CD4-positive, alpha-beta T cell treated with Interleukin-15 for 4 hours (primary cell): Measurements from ENCODE around the gene ESYT2.
A peak's percentile ranks its signal among the peaks of the same experiment; 100 is the strongest.
"Not testable (repeated sequence)": the region's sequence is repeated elsewhere in the genome, so short reads cannot be mapped to it uniquely, and the experiment has no call there.

ENCODE experiments used
- DNase-seq: peaks from one replicate; pipeline ENCODE4 v3.0.0-alpha.2; 2020; ENCODE audit warnings: low spot score

Gene ESYT2

GRCh38 chr7:158856883-158857668 lies 27.8 kb upstream of the ESYT2 start:
- DNase-seq, result no peak

DNA sequence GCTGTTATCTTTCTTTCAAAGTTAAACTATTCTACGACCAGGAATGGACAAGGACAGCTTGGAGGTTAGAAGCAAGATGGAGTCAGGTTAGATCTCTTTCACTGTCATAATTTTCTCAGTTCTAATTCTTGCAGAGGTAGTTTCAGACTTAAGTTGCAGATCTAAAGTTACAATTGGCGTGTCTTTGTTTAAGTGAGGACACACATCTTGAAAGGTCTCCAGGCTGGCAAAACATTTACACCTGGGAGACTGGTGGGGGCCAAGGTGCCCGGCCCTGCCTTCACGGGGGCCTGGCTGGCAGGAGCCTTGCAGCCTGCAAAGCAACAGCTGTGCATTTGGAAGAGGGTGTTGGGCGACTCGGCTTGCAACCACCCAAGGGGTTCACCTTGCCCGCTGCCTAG lies 25.4 kb upstream of the ESYT2 start:
- no peak for DNase-seq

DNA sequence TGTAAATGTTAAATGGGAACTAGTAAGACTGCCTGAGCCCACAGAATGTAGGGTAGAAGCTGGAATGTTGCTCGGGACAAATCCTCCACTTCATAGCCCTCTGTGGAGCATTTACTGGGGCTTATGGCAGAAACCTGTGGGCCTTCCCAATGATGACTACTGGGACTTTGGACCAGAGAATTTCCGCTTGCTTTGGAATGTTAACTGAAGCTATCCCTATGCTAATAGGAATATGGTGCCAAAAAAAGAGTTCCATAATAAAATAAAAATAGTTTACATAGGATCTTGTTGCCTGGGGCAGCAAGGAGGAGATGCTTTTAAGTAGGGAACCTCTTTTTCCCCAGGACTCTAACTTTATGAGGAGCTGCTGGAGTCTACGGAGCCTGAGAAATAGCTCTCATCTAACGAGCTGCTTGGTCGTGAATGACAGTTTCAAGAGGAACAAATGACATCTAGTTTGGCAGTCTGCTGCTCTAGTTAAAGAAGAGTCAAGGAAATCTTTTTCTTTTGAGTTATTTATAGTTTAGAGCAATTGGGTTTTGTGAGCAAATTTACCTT lies 21.3 kb upstream of the ESYT2 start:
- no peak for DNase-seq

DNA sequence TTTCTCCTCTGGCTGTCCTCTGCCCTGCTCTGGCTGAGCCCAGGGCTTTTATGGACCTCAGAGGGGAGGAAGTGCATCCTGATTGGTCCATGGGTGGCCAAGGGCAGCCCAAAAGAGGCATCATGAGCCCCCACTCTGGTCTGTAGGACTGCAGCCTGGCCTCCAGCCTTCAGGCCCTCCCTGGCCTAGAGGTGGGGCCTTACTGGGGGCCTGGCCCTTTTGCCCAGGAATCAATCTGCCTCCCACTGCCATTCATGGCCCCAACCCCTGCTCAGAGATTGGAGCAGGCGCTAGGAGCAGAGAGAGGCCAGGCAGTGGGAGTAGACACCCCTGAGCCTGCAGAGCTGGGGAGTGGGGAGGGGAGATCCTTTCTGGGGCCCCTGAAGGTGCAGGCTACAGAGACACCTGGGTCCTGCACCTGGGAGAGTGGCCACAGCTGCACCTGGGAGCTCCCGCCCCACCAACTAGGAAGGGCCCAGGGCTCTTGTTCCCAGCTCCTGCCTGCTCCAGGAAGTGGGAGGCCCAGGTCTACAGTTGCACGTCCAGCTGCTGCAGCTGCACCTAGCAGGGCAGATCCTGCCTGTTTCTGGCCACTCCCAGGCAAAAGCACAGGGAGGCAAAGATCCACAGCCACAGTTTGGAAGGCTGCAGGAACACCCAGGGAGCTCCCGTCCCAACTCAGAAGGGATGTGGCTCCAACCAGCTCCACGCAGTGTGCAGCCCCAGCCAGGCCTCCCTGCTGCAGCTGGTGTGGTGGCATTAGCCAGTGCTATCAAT lies 20.6 kb upstream of the ESYT2 start:
- no peak for DNase-seq

DNA sequence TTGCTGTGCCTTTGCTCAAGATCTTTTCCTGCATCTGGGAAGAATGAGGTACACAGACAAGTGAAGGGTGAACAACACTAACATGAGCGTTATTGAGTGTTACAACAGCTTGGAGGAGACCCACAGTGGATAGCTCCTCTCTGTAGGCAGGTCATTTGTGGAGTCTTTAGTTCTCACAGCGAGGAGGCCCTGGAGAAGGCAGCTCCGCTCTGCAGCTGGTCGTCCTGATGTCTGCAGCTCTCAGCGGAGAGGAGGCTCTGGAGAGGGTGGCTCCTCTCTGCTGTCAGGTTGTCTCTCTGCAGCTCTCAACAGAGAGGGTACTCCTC lies 20.1 kb upstream of the ESYT2 start:
- DNase-seq, result no peak

DNA sequence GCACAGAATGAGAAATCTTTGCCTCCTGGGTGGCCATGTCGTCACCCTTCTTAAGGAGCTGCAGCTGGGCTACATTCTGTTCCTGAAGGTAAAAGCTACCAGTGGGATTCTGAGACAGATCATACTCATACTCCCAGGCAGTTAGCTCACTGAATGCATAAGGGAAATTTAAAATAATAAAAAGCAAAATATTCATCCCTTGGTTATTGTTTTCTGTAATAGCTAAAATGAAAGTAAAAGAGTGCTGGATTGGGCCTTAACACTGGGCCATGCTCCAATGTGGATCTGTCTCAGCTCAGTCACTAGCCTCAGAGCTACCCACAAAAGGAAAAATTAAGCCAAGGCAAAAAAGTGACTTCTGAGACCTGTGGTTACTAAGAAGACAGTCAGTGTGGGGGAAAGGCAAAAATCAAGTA lies 18.1 kb upstream of the ESYT2 start:
- DNase-seq, result peak; percentile 25

DNA sequence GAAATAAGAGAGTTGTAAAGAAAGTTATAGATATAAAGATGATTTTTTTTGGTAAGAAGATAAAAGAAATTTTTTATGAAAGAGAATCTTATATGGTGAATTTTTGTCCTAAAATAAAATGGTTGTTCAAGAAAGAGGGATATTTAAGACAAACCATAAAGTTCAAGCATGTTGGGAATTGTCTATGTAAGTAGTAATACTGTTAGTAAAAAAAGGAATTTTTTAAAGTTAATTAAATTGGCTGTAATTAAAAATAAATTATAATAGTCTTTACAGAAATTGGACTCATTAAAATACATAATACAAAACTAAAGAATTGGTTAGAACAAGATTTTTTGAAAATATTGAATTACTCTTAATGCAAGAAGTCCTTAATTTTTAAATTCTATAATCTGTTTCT lies 17.0 kb upstream of the ESYT2 start:
- DNase-seq, result no peak

- no peak for DNase-seq
Observed at GRCh38 chr7:158843771-158844170, 14.5 kb upstream of the ESYT2 start.

DNA sequence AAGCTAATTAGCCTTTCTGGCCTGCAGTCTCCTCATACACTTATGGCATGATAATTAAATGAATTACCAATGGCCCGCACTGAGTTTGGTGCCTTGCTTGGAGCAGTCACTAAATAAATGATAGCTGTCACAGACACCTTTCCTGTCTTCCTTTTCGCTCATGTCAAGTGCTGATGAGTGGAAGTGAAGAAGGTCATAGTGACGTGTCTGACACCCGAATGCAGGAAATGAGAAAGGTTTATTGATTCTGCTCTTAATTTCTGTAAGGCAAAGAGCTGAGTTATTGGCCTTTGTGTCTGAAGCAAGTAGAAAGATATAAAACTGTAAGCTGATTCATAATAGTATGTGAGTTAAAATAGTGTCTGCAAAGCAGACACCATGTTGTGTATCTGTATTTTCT lies 13.2 kb upstream of the ESYT2 start:
- DNase-seq, result no peak

DNA sequence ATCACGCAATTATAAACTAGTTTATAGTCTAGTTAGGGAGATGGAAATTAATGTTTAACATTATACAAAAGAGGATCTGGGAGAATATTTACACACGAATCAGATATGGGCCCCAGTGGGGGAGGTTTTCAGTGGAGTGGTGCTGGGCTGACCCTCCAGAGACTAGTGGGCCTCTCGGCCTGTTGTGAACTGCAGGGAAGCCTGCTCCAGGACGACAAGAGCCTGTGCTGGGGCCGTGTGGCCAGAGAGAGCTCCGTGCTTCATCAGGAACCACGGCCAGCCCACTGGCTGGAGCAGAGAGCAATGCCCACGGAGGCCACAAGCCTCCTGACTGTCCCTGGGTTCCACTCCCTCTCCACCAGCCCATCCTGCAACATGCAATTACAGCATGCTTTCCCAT lies 11.3 kb upstream of the ESYT2 start:
- DNase-seq, result no peak

GRCh38 chr7:158839177-158839576 lies 9.9 kb upstream of the ESYT2 start:
- DNase-seq, result not testable (repeated sequence)

GRCh38 chr7:158837790-158838637 lies 8.7 kb upstream of the ESYT2 start:
- no peak for DNase-seq

GRCh38 chr7:158836692-158837091 lies 7.4 kb upstream of the ESYT2 start:
- no peak for DNase-seq

GRCh38 chr7:158834878-158835784 lies 5.8 kb upstream of the ESYT2 start:
- DNase-seq, result no peak

- DNase-seq, result no peak
Observed at GRCh38 chr7:158832994-158833393, 3.7 kb upstream of the ESYT2 start.

DNA sequence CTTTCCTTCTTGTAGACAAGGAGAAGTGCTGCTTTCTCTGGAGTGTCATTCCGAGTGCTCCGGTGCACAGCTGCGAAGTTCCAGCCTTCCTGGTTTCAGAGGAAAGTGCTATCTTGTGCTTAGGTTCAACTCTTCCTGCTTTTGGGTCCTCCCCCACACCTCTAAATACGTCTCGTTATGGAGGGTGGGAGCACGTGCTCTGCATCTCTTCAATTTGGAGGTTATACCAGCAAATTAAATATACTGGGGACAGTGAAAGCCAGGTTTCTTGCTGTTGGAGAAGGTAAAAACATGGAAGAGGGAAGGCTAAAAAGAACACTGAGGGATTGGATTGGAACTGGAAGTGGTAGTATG lies 2.4 kb upstream of the ESYT2 start:
- no peak for DNase-seq

DNA sequence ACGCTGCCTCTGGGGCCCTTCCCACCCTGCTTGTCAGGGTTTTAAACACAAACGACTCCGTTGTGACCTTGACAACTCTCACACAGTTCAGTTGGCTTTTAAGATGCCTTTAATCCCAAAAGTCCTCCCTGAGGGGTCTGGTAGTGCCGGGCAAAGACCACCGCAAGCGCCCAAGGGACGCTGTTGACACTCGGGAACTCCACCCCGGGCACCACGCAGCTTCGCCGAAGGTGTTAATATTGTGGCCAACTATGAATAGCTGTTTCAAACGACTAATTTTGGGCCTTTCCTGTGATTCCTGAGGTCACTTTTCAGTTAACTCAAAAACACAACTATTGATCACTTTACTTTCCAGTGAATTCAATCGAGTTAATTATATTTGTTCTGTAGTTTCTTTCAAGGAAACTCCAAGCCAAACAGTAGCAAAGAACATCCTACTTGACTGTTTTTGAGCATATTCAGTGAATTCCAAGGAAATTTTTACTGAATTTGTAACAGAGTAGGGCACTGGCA lies 958 bp upstream of the ESYT2 start:
- no peak for DNase-seq

DNA sequence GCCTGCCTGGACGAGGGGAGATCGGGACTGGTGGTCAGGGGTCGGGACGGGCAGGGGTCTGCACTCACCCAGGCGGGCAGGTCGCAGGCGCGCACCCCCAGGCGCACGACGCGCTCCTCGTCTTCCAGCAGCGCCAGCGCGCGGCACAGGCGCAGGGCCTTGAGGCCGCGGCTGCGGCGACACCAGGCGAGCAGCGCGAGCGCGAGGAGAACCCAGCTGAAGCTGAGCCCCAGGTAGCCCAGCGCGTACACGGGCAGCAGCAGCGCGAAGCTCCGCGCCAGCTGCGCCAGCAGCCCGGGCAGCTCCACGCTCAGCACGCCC lies 328 bp downstream of the ESYT2 start:
- peak; percentile 64 for DNase-seq

GRCh38 chr7:158828133-158829020 lies 932 bp downstream of the ESYT2 start:
- DNase-seq, result no peak

- peak; percentile 49 for DNase-seq
Observed at GRCh38 chr7:158827411-158828132, 1.7 kb downstream of the ESYT2 start.
